GM19372 (cell line): Measurements from ENCODE around the gene SYDE2.
"Not testable (repeated sequence)": the region's sequence is repeated elsewhere in the genome, so short reads cannot be mapped to it uniquely, and the experiment has no call there.

ENCODE experiments used
- ATAC-seq: cut with Tn5 transposase; IDR thresholded peaks from one replicate; pipeline ENCODE4 v1.9.1; 2021; ENCODE audit warnings: mild to moderate bottlenecking, low read depth, moderate library complexity; ENCODE audit not compliant: unreplicated experiment

SYDE2 gene

GRCh38 chr1:85178396-85178795 is 22.4 kb downstream of the SYDE2 start:
- ATAC-seq = no peak

- no peak for ATAC-seq
These were observed 26.3 kb downstream of the SYDE2 start for GRCh38 chr1:85174503-85174902.

GRCh38 chr1:85172684-85173337 is 28.0 kb downstream of the SYDE2 start:
- no peak for ATAC-seq

- no peak for ATAC-seq
These were observed 29.1 kb downstream of the SYDE2 start for GRCh38 chr1:85171721-85172120.

- no peak for ATAC-seq
These were observed 31.9 kb downstream of the SYDE2 start for GRCh38 chr1:85168884-85169283.

GRCh38 chr1:85166351-85166750 is 34.5 kb downstream of the SYDE2 start:
- ATAC-seq = no peak

GRCh38 chr1:85158910-85159309 is 41.9 kb downstream of the SYDE2 start:
- no peak for ATAC-seq

- ATAC-seq = no peak
These were observed 43.4 kb downstream of the SYDE2 start for GRCh38 chr1:85157436-85157835.

- no peak for ATAC-seq
These were observed 47.5 kb downstream of the SYDE2 start for GRCh38 chr1:85153149-85153891.

GRCh38 chr1:85151446-85151845 is 49.4 kb downstream of the SYDE2 start:
- ATAC-seq = no peak

- ATAC-seq = no peak
These were observed 51.0 kb downstream of the SYDE2 start for GRCh38 chr1:85149805-85150204.

- ATAC-seq = peak; percentile 84
These were observed 52.1 kb downstream of the SYDE2 start for GRCh38 chr1:85148524-85149250.

GRCh38 chr1:85146972-85147359 is 53.9 kb downstream of the SYDE2 start:
- no peak for ATAC-seq

- not testable (repeated sequence) for ATAC-seq
These were observed 54.4 kb downstream of the SYDE2 start for GRCh38 chr1:85146298-85146971.

GRCh38 chr1:85144351-85144750 is 56.5 kb downstream of the SYDE2 start:
- no peak for ATAC-seq

- no peak for ATAC-seq
These were observed 58.1 kb downstream of the SYDE2 start for GRCh38 chr1:85142753-85143152.

GRCh38 chr1:85138439-85138838 is 62.4 kb downstream of the SYDE2 start:
- not testable (repeated sequence) for ATAC-seq

- ATAC-seq = no peak
These were observed 63.2 kb downstream of the SYDE2 start for GRCh38 chr1:85137660-85138059.

GRCh38 chr1:85135392-85135798 is 65.4 kb downstream of the SYDE2 start:
- no peak for ATAC-seq

GRCh38 chr1:85134583-85135391 is 66.0 kb downstream of the SYDE2 start:
- ATAC-seq = no peak
